ENCODE measurements around the gene LIMCH1.

LIMCH1 gene

DNA sequence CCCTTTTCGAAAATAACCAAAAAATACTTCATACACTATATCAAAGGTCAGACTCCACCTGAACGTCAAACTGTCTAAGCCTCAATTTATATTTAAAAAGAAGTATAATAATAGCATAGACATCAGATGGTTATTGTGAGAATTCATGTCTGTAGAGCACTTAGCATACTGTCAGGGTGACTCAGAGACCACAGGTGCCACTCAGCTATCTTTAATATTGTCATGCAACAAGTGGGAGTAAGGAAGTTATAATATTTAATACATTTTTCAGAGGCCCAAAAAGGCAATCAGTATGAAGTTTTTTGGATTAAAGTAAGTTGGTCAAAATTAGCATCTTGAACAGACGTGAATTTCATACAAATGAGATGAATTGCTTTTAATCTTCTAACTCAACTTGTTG lies 117.2 kb downstream of the LIMCH1 start:
- no peak for FAIRE-seq

DNA sequence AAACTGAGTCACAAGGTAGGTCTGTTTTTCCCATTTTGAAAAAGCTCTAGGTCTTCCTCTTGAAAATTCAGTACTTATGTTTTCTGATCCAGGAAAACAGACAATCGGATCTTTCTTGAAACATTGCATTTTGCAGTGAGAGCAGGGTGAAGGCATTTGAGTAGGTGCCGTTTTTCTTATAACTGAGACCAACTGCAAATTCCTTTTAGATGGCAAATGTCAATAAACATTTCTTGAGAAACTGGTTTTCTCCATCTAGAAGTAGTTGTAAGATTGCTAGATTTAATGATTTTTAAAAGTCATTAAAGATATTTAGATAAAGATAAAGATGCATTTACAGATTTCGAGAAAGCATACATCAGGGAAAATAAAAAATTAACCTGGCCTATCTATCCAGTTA lies 118.1 kb downstream of the LIMCH1 start:
- DNase-seq (ENCODE audit: insufficient read length, low spot score): no peak
- no peak for TF ChIP-seq PAX5 (IDR thresholded peaks at IDR 0.05; ENCODE audit: insufficient read depth, low read length, severe bottlenecking)
- no peak for TF ChIP-seq POLR2AphosphoS5 (IDR thresholded peaks at IDR 0.05; ENCODE audit: low read depth, low read length)
- no peak for TF ChIP-seq POU2F2 (IDR thresholded peaks at IDR 0.05; ENCODE audit: low read depth, low read length)
- no peak for TF ChIP-seq SPI1 (IDR thresholded peaks at IDR 0.05; ENCODE audit: low read depth, low read length)
- TF ChIP-seq TAF1 (IDR thresholded peaks at IDR 0.05; ENCODE audit: low read depth, low read length): no peak
- TF ChIP-seq POLR2A (IDR thresholded peaks at IDR 0.05; ENCODE audit: low read depth, low read length): no peak
- FAIRE-seq: no peak

More for the DNA sequence above, 117.2 kb downstream of the LIMCH1 start:
- DNase-seq (ENCODE audit: insufficient read length, low spot score): no peak
- TF ChIP-seq TAF1 (IDR thresholded peaks at IDR 0.05; ENCODE audit: low read depth, low read length): no peak
- no peak for TF ChIP-seq POLR2A (IDR thresholded peaks at IDR 0.05; ENCODE audit: low read depth, low read length)
- no peak for TF ChIP-seq POLR2AphosphoS5 (IDR thresholded peaks at IDR 0.05; ENCODE audit: low read depth, low read length)
- no peak for TF ChIP-seq POU2F2 (IDR thresholded peaks at IDR 0.05; ENCODE audit: low read depth, low read length)
- no peak for TF ChIP-seq SPI1 (IDR thresholded peaks at IDR 0.05; ENCODE audit: low read depth, low read length)
- no peak for TF ChIP-seq PAX5 (IDR thresholded peaks at IDR 0.05; ENCODE audit: insufficient read depth, low read length, severe bottlenecking)

DNA sequence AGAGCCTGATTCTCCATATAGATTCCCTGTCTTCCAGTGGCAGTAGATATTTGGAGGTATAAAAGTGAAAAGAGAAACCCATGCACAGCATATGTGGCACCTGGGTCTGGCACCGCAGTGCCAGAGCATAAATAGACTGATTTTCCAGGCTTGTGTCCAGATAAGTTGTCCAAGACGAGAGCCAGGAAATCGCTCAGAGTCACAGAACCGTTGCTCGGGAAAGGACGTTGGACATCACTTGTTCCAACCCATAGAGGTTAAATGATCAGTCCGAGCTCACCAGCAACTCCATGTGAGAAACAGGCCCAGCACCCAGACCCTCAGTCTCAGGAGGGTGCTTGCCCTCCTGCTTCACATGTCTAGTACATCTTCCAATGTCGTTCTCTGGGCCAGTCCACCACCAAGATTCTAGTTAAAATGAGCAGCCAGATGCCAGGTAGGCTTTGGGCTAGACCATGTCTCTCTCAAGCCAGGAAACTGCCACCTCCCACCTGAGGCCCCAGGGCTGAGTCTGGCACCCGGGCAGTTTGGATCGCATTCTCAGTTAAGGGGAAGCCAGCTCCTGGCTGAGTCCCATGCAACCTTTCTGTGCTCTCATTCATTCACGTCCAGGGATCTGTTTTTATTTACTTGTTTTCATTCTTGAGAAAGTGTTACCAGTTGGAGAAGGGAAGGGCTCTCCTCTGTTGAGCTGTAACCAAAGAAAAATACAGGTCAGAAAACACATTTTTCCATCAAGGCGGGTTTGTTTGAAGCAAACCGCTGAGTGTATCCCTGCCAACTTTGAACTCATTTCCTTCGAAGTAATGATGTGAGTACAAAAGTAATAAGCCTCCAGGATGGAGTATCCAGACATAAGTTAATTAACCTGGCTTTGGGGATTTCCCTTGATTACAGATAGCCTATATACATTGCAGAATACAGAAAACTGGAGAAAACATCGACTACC lies 118.9 kb downstream of the LIMCH1 start:
- no peak for TF ChIP-seq SPI1 (IDR thresholded peaks at IDR 0.05; ENCODE audit: low read depth, low read length)
- no peak for TF ChIP-seq POU2F2 (IDR thresholded peaks at IDR 0.05; ENCODE audit: low read depth, low read length)
- no peak for TF ChIP-seq POLR2AphosphoS5 (IDR thresholded peaks at IDR 0.05; ENCODE audit: low read depth, low read length)
- TF ChIP-seq PAX5 (IDR thresholded peaks at IDR 0.05; ENCODE audit: insufficient read depth, low read length, severe bottlenecking): no peak
- no peak for TF ChIP-seq POLR2A (IDR thresholded peaks at IDR 0.05; ENCODE audit: low read depth, low read length)
- TF ChIP-seq TAF1 (IDR thresholded peaks at IDR 0.05; ENCODE audit: low read depth, low read length): no peak
- no peak for FAIRE-seq

DNA sequence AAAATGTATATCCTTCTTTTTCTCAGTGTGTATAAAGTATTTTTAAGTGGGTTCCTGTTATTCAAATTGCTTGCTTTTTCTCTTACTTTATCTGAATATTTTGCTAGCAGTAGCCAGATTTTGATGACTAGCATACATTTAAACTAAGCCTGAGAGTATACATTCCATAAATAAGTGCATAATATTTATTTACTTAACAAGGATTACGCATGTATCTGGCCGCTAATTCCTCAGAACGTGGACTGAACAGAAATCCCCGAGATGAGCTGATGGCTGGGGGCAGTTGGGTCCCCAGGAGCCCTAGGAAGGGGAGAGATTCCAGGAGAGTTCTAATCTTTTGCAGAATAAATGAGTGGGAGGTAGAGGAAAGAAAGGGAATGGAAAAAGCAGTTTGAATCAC lies 119.6 kb downstream of the LIMCH1 start:
- FAIRE-seq: no peak
- TF ChIP-seq POU2F2 (IDR thresholded peaks at IDR 0.05; ENCODE audit: low read depth, low read length): no peak
- no peak for TF ChIP-seq POLR2AphosphoS5 (IDR thresholded peaks at IDR 0.05; ENCODE audit: low read depth, low read length)
- no peak for TF ChIP-seq POLR2A (IDR thresholded peaks at IDR 0.05; ENCODE audit: low read depth, low read length)
- TF ChIP-seq PAX5 (IDR thresholded peaks at IDR 0.05; ENCODE audit: insufficient read depth, low read length, severe bottlenecking): no peak
- TF ChIP-seq TAF1 (IDR thresholded peaks at IDR 0.05; ENCODE audit: low read depth, low read length): no peak
- no peak for TF ChIP-seq SPI1 (IDR thresholded peaks at IDR 0.05; ENCODE audit: low read depth, low read length)
- no peak for DNase-seq (ENCODE audit: insufficient read length, low spot score)

More for the DNA sequence above, 118.9 kb downstream of the LIMCH1 start:
- no peak for DNase-seq (ENCODE audit: insufficient read length, low spot score)

DNA sequence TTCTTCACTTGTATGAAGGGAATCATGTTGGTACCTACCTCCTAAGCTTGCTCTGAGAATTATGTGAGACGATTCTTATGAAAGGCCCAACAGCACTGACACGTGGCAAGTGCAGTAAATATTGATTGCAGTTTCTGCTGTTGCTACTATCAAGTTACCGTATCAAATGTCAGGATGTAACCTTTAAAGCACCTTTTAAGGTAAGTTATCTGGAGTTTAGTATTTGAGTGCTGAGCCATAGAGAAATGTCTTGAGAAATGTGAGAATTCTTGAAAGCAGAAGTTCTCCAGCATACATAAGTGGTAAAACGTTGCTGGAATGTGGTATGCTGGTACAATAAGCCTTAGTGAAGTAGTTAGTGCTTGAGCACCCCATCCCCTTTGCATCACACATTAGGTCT lies 120.2 kb downstream of the LIMCH1 start:
- FAIRE-seq: no peak
- no peak for DNase-seq (ENCODE audit: insufficient read length, low spot score)
- TF ChIP-seq POU2F2 (IDR thresholded peaks at IDR 0.05; ENCODE audit: low read depth, low read length): no peak
- no peak for TF ChIP-seq POLR2A (IDR thresholded peaks at IDR 0.05; ENCODE audit: low read depth, low read length)
- TF ChIP-seq POLR2AphosphoS5 (IDR thresholded peaks at IDR 0.05; ENCODE audit: low read depth, low read length): no peak
- TF ChIP-seq TAF1 (IDR thresholded peaks at IDR 0.05; ENCODE audit: low read depth, low read length): no peak
- no peak for TF ChIP-seq PAX5 (IDR thresholded peaks at IDR 0.05; ENCODE audit: insufficient read depth, low read length, severe bottlenecking)
- no peak for TF ChIP-seq SPI1 (IDR thresholded peaks at IDR 0.05; ENCODE audit: low read depth, low read length)

DNA sequence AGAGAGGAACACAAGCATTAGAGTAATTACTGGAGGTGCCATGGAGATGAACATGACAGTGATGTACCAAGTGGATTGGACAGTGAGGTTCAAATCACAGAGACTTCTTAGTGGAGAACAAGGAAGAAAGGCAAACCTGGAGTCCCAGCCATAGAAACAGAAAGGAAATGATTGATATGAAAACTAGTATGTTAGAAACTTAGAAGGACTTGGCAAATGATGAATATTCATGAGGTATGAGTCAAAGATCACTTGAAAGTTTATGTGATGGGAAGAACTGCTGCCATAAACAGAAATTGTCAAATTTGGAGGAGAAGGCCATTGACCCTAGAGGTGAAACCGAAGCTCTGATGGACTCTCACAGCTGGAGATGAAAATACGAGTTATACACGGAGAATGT lies 122.4 kb downstream of the LIMCH1 start:
- no peak for TF ChIP-seq TAF1 (IDR thresholded peaks at IDR 0.05; ENCODE audit: low read depth, low read length)
- no peak for DNase-seq (ENCODE audit: insufficient read length, low spot score)
- FAIRE-seq: no peak

DNA sequence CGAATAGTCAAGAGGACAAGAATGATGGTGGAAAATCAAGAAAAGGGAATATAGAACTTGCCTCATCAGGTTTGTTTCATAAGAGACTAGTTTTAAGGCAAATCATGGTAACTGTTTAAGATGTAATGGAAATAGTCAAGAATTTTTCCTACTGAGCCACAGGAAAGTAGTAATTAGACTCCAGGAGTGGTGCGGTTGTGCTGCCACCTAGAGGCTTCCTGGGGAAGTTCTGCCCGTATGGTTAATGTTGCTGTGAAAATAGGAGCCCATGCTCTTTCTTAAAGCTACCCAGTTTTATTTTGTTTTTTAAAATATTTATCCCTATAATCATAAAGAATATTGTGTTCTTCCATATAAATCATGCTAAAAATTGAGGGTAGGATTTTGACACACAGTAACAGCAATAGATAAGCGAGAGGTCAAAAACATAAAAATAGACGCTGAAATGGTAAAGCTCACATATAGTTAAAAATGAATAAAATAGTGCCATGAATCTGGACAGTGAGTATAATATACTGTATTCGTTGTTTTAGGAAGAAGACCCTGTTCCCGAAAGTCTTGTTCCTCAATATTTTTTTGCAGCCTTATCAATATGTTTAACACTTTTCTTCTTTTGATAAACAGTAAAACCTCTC lies 123.6 kb downstream of the LIMCH1 start:
- TF ChIP-seq POU2F2 (IDR thresholded peaks at IDR 0.05; ENCODE audit: low read depth, low read length) (no peak), SPI1 (IDR thresholded peaks at IDR 0.05; ENCODE audit: low read depth, low read length) (no peak), POLR2A (IDR thresholded peaks at IDR 0.05; ENCODE audit: low read depth, low read length) (no peak), POLR2AphosphoS5 (IDR thresholded peaks at IDR 0.05; ENCODE audit: low read depth, low read length) (no peak), PAX5 (IDR thresholded peaks at IDR 0.05; ENCODE audit: insufficient read depth, low read length, severe bottlenecking) (no peak), TAF1 (IDR thresholded peaks at IDR 0.05; ENCODE audit: low read depth, low read length) (no peak)
- no peak for DNase-seq (ENCODE audit: insufficient read length, low spot score)
- FAIRE-seq: peak; percentile 23

DNA sequence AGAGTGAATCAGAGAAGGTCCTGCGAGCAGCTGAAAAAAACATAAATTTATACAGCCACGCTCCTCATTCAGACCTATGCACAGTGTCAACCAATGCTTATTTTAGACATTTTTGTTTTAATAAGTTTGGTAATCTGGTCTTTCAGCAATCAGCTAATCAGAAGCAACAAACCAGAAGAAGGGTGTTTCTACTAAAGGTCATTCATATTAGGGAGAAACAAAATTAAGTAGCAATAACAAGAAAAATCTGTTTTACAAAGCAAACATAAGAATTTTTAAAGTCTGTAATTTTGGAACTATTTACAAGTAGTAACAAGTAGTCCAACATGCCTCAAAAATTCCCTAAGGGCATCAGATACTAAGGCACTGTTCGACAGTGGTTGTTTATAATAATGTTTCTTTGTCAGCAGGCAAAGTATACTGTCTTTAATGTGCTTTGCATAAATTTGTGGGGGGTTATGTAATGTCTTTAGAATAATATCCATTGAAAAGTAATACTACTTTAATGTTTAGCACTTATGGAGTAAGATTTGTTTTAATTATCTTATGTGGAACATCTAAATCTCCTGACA lies 127.8 kb downstream of the LIMCH1 start:
- DNase-seq (ENCODE audit: insufficient read length, low spot score): no peak
- no peak for FAIRE-seq
- TF ChIP-seq POLR2AphosphoS5 (IDR thresholded peaks at IDR 0.05; ENCODE audit: low read depth, low read length) (no peak), PAX5 (IDR thresholded peaks at IDR 0.05; ENCODE audit: insufficient read depth, low read length, severe bottlenecking) (no peak), TAF1 (IDR thresholded peaks at IDR 0.05; ENCODE audit: low read depth, low read length) (no peak), POU2F2 (IDR thresholded peaks at IDR 0.05; ENCODE audit: low read depth, low read length) (no peak), POLR2A (IDR thresholded peaks at IDR 0.05; ENCODE audit: low read depth, low read length) (no peak), SPI1 (IDR thresholded peaks at IDR 0.05; ENCODE audit: low read depth, low read length) (no peak)

DNA sequence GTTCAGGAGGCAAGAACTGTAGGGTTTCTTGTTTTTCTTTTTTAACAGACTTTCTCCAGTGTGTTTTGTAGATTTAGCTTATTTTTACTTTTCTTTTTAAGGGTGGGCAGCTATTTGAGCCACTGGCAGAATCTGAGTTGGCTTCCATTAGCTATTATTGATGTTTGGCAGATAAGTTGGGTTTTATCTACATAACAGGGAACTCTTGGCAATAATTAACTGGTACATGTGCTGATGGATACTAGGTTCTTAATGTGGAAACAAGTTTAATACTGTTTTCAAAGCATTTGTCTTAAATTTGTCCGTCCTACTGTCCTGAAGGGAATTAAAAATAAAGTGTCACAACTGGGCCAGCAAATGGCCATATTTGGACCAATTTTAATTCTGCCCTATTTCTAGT lies 130.1 kb downstream of the LIMCH1 start:
- FAIRE-seq: no peak
- no peak for DNase-seq (ENCODE audit: insufficient read length, low spot score)
- no peak for TF ChIP-seq SPI1 (IDR thresholded peaks at IDR 0.05; ENCODE audit: low read depth, low read length)
- TF ChIP-seq POLR2A (IDR thresholded peaks at IDR 0.05; ENCODE audit: low read depth, low read length): no peak
- no peak for TF ChIP-seq POU2F2 (IDR thresholded peaks at IDR 0.05; ENCODE audit: low read depth, low read length)
- no peak for TF ChIP-seq POLR2AphosphoS5 (IDR thresholded peaks at IDR 0.05; ENCODE audit: low read depth, low read length)
- TF ChIP-seq PAX5 (IDR thresholded peaks at IDR 0.05; ENCODE audit: insufficient read depth, low read length, severe bottlenecking): no peak
- no peak for TF ChIP-seq TAF1 (IDR thresholded peaks at IDR 0.05; ENCODE audit: low read depth, low read length)

Measured in GM12891 (cell line).